Ammon's horn (tissue), 1 donor: ENCODE measurements around the gene C16orf92.
"Not testable (repeated sequence)": the region's sequence is repeated elsewhere in the genome, so short reads cannot be mapped to it uniquely, and the experiment has no call there.

Experiments
- DNase-seq: peaks from one replicate; pipeline ENCODE4 v3.0.0-alpha.2; 2016; ENCODE audit warnings: low spot score

The C16orf92 gene

GRCh38 chr16:30027588-30028437, 4.8 kb downstream of the C16orf92 start:
- DNase-seq, result no peak

DNA sequence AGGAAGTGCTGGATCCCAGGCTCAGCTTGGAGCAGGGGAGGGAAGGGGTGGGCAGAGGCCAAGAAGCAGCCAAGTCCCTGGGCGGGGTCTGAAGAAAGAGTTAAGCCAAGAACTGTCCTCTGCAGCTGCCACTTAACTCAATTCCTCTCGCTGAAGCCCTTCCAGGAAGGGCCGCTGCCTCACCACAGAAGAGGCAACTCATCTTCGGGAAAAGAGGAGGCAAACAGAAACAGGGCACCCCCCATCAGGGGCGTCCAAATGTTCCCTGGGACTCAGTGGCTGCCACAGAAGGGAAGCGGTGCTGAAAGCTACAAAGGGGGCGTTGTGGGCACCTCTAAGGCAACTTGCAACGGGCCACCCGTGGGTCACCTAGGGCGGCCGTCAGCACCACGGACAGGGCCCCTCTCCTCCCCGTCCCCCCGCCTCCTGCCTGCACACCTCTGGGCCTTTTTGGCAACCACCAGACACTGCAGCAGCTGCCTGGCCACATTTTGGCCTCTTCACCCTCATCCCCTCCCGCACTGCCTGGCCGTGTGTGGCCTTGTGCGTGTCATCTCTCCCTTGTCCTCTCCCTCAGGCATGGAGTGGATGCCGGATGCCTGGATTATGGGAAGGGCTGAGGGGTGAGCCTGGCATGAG, 5.6 kb downstream of the C16orf92 start:
- no peak for DNase-seq

GRCh38 chr16:30030011-30030685, 7.2 kb downstream of the C16orf92 start:
- no peak for DNase-seq

GRCh38 chr16:30030841-30031413, 7.9 kb downstream of the C16orf92 start, which contains the start of gene TLCD3B:
TSS of gene TLCD3B (minus strand) at chr16:30031271. CDS start at chr16:30030527, 744 bp downstream.
- peak; percentile 46 for DNase-seq

DNA sequence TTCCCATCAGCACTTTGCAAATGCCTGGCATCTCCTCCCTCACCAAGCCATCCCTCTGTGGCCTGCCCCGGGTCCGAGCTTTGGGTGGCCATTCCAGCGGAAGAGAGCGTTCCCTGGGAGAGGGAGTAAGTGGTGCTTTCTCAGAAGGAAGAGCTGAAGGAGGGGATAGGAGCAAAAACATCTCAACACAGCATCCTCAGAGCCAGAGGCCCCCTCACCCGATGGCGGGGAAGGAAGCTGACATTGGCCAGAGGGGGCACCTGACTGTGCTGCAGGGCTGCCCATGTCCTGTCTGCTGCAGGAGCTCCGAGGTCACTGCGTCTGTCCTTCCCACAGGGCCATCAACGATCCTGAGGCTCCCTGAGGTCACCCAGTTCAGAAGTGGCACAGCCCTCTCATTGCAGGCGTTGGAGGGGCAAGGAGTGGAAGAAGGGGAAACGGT, 8.5 kb downstream of the C16orf92 start:
- DNase-seq, result no peak

GRCh38 chr16:30032083-30032819, 9.3 kb downstream of the C16orf92 start:
- peak; percentile 79 for DNase-seq

DNA sequence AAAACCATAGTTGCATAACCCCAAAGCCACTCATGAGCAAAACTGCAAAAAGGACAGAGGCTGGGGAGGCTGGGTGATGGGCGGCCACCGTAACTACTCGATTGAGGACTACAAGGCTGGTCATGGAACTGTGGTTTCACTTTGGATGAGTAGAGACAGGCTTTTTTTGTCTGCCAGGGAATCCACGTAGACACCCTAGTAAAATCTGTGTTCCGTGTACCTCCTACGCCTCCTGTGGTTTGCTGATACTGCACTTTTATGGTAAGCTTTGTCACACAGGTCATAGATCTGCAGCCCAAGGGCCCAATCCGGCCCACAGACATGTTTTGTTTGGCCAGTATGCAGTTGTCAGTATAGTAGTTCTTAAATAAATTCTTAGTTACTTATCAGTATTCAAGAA, 10.3 kb downstream of the C16orf92 start:
- DNase-seq, result no peak

- no peak for DNase-seq
Measured at GRCh38 chr16:30040221-30040620, 17.2 kb downstream of the C16orf92 start.

- not testable (repeated sequence) for DNase-seq
Measured at GRCh38 chr16:30040690-30041089, 17.7 kb downstream of the C16orf92 start.

DNA sequence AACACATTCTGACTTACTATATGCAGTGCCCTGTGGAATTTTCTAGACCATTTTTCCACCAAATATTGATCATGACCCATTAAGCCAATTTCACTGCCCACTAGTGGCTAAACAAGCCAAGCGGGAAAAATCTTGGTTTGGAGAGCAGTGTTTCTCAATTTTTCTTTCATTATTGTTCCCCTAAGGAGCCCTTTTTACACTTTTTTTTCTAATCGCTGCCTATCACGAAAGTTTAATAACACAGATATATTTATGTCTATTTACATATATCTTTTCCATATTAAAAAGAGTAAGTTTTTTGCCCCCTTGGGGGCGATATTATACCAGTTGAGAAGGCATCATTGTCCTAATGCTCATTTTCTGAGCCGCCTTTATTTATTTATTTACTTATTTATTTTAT, 18.8 kb downstream of the C16orf92 start:
- DNase-seq, result no peak

DNA sequence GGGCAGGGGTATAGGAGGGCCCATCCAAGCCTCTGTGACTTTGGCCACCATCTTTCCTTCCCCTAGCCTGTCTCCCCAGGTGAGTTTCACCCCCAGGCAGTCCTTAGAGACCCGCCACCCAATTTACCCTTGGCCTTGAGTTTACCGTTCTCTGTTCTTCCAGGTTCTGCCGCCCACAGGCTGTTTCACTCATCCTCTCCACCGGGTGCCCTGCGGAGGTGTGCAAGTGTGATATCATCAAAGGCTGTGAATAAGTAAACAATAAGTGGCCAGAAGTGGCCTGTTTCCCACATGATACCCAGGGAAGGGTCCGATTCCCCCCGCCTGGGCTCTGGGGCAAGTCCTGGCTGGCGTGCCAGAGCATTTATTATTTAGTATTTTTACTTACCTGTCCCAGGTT, 23.2 kb downstream of the C16orf92 start:
- no peak for DNase-seq

- no peak for DNase-seq
Measured at GRCh38 chr16:30046588-30046987, 23.6 kb downstream of the C16orf92 start.

DNA sequence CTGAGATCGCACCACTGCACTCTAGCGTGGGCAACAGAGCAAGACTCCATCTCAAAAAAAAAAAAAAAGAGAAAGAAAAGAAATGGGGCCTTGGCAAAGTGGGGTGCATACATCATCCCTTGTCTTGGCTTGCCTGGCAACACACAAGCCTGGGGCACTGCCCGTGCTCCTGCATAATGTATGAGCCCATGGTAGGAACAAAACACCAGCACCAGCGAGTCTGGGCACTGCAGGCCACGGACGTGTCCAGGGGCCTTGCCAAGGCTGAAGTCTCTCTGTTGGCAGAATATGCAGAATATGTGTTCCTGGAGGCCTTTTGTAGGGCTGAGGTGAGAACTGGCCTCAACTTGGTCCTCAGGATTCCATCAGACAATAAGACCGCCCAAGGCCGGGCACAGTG, 26.9 kb downstream of the C16orf92 start:
- peak; percentile 83 for DNase-seq

DNA sequence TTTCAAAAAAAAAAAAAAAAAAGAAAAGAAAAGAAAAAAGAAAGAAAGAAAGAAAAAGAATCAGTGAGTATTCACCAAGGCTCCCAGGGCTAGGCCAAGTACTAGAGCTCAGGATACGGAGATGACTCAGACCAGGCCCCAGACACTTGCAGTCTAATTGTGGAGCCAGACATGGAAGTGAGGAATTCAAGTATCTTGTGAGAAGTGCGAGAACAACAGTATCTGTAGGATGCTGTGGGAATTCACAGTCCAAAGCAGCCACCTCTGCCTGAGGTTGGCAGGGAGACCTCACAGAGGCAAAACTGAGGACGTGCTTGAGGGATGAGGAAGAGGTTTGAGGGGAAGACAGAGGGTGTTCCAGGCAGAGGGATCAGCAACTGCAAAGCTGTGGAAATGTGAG, 28.5 kb downstream of the C16orf92 start:
- no peak for DNase-seq

- peak; percentile 84 for DNase-seq
Measured at GRCh38 chr16:30052671-30053372, 29.8 kb downstream of the C16orf92 start.

DNA sequence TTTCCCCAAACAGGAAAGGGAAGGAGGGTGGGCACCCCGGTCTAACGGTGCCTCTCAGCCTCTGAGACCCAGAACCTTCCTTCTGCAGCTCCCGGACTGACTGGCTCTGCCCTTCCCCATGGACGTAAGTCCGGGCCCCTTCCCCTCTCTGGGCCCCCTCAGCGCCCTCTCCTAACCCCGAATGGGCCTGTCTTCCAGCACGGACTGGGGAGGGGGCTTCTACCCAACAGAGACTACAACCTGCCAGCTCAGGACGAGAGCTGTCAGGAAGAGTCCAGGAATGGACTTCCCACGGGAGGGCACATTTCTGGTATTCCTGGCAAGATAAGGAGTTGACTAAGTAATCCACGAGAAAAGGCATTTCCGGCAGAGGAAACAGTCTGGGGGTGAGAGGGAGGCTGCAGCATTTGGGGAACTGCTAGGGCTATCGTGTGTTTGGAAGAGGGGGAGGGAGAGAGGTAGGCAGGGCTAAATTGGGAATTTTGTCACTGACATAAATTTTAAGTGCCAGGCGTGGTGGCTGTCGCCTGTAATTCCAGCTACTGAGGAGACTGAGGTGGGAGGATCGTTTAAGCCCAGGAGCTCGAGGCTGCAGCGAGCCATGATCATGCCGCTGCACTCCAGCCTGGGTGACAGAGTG, 30.5 kb downstream of the C16orf92 start:
- no peak for DNase-seq

GRCh38 chr16:30054451-30054850, 31.5 kb downstream of the C16orf92 start:
- DNase-seq, result no peak

- DNase-seq, result no peak
Measured at GRCh38 chr16:30054959-30055553, 32.1 kb downstream of the C16orf92 start.

- DNase-seq, result no peak
Measured at GRCh38 chr16:30060346-30060745, 37.3 kb downstream of the C16orf92 start.
